Measurements from ENCODE around the gene MRPL34.
"Not testable (repeated sequence)": the region's sequence is repeated elsewhere in the genome, so short reads cannot be mapped to it uniquely, and the experiment has no call there.

MRPL34 gene

DNA sequence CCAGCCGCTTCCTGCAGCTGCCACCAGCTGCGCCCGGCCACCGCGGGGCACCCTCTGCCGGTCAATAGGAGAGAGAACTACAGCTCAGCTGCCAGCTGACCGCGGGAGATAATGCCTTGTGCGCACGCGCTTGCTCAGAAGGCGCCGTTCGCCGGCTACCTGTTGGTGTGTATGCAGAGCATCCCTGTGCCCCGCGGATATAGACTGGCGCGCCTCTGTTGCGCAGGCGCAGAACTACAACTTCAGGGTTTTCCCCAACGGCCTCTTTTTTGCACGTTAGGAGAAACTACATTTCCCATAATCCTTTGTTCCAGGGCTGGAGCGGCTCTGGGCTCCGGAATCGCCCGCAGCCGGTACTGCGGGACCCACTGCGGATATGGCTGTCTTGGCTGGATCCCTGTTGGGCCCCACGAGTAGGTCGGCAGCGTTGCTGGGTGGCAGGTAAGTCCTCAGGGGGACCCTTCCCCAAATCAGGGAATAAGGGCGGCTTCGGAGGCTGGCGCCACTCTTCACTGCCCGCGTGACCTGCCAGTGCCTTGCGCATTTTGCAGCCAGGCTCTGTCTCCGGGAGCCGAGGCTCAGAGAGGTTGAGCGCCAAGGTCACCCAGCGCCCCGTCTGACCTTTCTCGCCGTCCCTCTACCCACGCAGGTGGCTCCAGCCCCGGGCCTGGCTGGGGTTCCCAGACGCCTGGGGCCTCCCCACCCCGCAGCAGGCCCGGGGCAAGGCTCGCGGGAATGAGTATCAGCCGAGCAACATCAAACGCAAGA is at the start of gene MRPL34:
MRPL34 (plus strand) TSS at position 356 of the 768 bp plus-strand sequence; CDS start at position 377, 21 bp downstream.
- peak; percentile 95 to 96 for DNase-seq (ENCODE audit: low read depth in 2 of 2)

DNA sequence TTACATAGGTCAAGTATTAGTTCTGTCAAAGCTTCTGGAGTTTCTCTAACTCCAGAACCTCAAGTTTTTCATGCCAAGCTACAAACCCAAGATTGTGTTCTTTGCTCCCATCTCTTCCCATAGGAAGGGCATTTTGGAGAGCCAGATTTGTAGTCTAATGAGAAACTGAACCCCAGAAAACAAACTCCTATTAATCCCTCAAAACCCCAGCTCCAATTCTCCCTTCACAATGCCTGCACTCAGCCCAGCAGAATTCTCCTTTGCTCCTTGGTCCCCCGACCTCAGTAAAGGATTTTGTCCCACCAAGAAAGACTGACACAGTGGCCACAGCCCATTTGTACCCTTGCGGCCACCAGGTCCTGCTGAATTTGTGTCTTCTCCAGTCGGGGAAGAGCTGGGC is 49.5 kb upstream of the MRPL34 start:
- DNase-seq (ENCODE audit: low read depth in 2 of 2) = no peak

DNA sequence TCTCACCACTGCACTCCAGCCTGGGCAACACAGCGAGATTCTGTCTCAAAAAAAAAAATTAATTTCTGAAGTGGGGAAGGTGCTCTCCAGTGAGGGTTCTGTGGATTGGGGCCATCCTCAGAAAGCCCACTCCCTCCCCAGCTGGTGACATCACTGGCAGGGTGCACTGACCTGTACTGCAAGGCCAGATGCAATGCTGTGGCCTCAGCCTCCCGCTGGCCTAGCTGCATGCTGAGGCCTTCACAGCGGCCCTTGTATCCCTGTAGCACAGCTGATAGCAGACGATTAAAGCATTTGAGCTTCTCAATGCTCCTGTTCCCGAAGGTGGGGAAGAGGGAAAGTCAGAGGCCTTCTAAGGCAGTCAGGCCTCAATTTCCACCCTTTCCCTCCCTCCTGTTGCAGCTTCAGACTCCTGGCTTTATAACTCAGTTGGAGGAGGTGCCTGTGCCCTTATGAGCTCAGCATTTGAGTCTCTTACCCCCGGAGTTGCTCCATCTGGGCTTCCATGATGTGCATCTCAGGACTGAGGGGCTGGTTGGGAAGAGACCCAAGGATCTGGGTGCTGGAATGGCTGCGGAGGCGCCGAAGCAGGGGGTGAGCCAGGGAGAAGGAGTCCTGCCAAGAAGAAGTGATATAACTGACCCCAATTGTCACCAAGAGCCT is 46.4 kb upstream of the MRPL34 start:
- DNase-seq (ENCODE audit: low read depth in 2 of 2) = no peak

DNA sequence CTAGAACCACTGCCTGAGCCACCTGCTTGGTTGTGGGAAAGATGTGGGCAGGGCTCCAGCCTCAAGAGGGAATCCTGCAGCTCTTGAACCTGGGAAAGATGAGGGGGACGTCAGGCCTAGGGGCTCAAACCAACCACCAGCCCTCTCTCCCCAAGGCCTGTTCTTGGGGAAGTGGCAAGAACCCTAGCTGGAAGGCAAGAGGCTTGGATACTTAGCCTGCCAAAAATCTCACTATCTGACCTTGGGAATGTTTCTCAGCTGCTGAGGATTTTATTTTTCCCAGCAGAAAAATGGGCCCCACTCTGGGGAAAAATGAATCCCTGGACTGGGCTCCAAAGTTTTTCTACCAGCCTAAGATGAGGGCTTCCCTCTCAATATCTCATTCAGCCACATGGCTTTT is 45.7 kb upstream of the MRPL34 start:
- DNase-seq (ENCODE audit: low read depth in 2 of 2) = no peak

DNA sequence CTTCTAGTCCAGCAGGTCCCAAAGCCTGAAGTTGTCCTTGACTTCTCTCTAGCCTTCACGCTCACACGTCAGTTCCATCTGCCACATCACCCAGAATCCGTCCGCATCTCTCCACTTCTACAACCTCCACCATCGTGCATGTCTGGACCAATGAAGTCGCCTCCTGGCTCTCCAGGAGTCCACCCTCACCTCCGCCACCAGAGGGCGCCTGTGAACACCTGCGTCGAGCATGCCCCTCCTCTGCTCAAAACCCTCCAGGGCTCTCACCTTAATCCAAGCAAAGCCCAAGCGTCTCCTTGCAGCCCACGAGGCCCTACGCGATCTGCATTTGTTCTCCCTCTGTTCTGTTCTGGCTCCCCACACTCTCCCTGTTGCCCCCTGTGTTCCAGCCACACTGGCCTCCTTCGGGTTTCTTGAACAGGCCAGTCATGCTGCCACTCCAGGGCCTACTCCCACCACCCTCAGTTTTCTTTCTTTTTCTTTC is 44.8 kb upstream of the MRPL34 start:
- peak; percentile 78 to 79 for DNase-seq (ENCODE audit: low read depth in 2 of 2)

DNA sequence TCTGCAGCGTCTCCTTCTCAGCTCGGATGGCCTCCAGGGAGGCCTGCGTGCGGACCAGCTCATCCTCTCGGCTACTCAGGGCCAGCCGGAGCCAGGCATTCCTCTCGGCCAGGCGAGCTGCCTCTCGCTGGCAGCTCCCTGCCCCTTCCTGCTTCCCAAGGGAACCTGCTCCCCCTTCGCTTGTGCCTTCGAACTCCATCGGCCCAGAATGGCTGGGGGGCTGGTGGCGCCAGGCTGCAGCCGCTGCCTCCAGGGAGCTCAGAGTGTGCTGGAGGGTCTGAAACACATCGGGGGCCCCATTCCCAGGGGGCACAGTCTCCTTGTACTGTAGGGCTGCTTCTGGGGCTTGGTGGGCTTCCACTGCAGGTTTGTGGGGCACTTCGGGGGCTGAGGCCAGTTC is 43.1 kb upstream of the MRPL34 start:
- no peak for DNase-seq (ENCODE audit: low read depth in 2 of 2)

DNA sequence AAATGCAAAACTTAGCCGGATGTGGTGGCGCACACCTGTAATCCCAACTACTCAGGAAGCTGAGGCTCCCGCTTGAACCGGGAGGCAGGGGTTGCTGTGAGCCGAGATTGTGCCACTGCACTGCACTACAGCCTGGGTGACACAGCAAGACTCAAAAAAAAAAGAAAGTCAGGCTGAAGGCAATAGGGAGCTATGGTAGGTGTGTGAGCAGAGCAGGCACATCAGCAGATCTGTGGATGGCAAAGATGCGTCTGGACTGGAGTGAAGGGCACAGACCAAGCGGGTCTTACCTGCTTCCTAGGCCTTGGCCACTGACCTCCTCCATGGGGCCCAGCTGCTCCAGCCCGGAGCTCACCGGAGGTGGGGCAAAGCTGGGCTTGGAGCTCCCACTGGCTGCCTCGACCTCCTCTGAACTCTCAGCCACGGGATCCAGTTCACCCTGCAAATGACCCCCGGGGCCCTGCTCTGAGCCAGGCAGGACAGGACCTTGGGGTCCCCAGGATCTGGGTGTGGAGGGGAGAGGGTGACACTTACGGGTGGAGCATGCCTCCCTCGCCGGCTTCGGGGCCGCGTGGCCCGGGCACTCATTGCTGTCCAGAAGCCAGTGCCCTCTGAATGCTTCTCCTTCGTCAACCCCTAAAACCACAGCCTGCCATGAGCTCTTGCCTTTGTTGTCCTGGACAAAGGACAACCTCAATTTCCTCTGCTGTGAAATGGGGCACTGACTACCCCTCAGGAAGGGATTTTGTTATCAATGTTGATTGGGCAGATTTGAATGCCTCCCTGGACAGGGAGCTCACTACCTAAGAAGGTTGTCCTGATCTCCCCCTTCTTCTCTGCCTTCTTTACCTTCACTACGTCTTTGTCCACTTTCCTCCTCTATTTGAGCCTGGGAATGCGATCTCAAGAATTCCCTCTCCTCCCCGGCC is 41.7 kb upstream of the MRPL34 start:
- no peak for DNase-seq (ENCODE audit: low read depth in 2 of 2)

DNA sequence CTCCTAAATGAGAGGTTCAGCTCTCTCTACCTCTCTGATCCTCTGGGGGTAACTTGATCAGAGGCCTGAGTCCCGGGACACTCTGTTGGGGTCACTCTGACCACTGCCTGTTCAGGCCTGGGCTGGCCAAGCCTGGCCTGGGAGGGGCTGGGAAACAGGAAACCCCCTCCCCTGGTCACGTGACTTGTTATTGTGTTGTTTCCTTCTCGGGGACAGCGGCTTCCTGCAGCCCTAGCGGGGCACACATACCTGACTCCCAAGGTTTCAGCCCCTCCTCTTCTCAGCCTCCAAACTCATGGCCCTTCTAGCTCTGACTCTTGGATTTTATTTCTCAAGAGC is 41.1 kb upstream of the MRPL34 start, which contains the start of gene USHBP1:
USHBP1 (minus strand) TSS at position 105 of the 339 bp plus-strand sequence. CDS start 446 bp downstream, outside the sequence.
- DNase-seq (ENCODE audit: low read depth in 2 of 2) = no peak

DNA sequence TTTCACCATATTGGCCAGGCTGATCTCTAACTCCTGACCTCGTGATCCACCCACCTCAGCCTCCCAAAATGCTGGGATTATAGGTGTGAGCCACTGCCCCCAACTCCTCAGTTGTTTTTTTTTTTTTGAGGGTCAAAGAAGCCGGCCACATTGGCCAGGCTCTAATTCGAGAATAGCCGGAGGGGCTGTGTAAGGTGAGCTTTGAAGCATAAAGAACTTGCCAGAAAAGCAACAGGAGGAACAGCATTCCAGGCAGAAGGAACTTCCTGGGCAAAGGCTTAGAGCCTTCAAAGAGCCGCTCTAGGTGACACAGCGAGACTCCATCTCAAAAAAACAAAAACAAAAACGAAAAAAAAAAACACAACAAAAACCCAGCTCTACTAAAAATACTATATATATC is 39.6 kb upstream of the MRPL34 start:
- DNase-seq (ENCODE audit: low read depth in 2 of 2) = no peak

DNA sequence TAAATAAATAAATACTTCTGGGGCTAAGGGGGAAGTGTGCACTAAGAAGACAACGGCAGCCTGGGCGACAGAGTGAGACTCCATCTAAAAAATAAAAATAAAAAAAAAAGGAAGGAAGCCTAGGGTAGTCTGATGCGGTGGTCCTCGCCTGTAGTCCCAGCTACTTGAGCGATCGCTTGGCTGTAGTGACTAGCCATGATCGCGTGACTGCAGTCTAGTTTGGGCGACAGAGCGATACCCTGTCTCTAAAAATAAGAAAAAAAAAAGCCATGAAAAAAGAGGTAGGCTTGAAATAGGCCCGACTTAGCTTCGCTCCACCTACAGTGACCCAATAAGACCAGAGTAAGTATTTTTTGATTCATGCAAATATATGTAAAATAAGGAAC is 39.1 kb upstream of the MRPL34 start:
- no peak for DNase-seq (ENCODE audit: low read depth in 2 of 2)

DNA sequence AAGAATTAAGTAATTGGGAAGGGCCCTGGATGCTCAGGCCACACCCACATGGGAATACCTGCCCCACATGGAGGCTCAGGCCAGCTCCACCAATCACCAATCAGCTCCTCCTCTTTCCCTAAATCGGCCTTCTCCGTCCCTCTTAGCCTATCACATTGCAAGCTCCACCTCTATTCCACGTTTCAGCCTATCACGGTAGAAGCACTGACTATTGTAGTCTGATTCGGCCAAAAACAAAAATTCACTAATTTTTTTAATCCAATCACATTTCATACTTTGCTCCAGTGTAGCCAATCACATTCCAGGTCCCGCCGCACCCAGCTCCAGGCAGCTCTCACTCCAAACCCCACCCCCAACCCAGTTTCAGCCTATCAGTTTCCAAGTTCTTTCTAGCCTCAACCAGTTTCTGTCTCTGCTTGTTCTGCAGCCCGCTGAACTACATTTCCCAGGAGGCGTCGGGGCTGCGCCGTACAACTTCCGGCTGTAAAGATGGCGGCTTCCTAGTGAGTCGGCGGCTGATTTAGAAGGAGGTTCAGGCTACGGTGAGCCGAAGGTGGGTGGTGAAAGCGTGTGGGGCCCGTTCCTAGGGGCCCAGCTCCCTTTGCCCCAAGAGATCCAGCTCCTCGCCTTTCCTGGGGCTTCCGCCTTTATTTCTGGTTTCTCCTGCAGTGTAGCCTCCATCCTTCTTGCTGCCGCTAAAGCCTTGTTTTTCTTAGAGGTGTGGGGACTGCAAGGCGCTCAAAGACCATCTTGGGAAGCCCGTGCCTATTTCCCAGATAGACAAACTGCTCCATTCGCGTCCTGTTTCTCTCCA is 38.5 kb upstream of the MRPL34 start, which contains the start of gene BABAM1:
BABAM1 (plus strand) TSS at position 469 of the 814 bp plus-strand sequence. CDS start 1,364 bp downstream, outside the sequence.
- peak; percentile 91 to 93 for DNase-seq (ENCODE audit: low read depth in 2 of 2)

DNA sequence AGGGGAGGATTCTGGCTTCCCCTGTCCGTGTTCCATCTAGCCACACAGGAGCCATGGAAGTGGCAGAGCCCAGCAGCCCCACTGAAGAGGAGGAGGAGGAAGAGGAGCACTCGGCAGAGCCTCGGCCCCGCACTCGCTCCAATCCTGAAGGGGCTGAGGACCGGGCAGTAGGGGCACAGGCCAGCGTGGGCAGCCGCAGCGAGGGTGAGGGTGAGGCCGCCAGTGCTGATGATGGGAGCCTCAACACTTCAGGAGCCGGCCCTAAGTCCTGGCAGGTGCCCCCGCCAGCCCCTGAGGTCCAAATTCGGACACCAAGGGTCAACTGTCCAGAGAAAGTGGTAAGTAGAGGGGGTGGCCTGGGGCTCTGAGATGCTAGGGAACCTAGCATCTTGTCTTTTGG is 36.9 kb upstream of the MRPL34 start:
- no peak for DNase-seq (ENCODE audit: low read depth in 2 of 2)

DNA sequence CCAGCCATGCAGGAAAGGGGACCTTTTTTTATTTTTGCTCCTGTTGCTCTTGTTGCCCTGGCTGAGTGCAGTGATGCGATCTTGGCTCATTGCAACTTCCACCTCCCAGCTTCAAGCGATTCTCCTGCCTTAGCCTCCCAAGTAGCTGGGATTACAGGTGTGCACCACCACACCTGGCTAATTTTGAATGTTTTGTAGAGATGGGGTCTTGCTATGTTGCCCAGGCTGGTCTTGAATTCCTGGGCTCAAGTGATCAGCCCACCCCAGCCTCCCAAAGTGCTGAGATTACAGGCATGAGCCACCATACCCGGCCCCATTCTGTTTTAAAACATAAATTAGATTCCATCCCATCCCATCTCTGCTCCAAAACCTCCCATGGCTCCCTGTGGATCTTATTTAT is 30.8 kb upstream of the MRPL34 start:
- not testable (repeated sequence) for DNase-seq (ENCODE audit: low read depth in 2 of 2)

DNA sequence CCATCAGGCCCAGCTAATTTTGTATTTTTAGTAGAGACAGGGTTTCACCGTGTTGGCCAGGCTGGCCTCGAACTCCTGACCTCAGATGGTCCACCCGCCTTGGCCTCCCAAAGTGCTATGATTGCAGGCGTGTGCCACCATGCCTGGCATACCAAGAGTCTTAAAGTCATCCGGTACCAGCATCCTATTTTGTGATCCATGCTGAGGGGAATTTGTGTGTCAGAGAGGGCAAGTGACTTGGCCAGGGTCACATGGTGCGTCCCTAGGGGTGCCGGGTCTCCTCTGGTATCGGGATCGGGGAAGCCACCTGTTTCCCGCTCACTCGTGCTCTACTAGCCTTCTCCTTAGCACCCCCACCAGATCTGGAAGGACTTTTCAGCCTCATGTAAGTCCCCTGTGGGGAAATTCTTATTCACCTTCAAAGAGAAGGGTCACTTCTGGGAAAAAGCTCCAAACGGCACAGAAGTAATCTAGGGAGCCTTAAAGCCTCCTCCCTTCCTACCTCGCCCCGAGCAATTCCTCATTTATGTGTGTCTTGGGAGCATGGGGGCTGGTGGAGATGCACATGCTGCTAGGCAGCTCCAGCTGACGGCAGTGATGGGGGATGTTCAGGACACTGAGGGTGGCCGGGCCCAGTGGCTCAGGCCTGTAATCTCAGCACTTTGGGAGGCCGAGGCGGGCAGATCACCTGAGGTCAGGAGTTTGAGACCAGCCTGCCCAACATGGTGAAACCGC is 30.1 kb upstream of the MRPL34 start:
- DNase-seq (ENCODE audit: low read depth in 2 of 2) = no peak

DNA sequence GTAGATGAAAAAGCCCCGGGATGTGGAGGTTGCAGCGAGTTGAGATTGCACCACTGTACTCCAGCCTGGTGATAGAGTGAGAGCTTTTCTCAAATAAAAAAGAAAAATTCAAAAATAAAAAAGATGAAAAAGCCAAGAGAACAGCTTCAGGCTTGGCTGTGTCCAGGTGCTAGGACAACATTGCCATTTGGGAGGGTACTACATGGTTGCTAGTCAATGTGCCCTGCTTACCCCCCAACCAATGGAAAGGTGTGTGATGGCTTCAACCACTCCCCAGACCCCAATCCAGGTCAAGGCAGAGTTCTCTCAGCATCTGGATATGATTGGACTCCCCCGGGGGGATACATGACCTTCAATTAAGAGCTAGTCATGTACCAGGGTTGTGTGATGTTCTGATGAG is 26.2 kb upstream of the MRPL34 start:
- no peak for DNase-seq (ENCODE audit: low read depth in 2 of 2)

DNA sequence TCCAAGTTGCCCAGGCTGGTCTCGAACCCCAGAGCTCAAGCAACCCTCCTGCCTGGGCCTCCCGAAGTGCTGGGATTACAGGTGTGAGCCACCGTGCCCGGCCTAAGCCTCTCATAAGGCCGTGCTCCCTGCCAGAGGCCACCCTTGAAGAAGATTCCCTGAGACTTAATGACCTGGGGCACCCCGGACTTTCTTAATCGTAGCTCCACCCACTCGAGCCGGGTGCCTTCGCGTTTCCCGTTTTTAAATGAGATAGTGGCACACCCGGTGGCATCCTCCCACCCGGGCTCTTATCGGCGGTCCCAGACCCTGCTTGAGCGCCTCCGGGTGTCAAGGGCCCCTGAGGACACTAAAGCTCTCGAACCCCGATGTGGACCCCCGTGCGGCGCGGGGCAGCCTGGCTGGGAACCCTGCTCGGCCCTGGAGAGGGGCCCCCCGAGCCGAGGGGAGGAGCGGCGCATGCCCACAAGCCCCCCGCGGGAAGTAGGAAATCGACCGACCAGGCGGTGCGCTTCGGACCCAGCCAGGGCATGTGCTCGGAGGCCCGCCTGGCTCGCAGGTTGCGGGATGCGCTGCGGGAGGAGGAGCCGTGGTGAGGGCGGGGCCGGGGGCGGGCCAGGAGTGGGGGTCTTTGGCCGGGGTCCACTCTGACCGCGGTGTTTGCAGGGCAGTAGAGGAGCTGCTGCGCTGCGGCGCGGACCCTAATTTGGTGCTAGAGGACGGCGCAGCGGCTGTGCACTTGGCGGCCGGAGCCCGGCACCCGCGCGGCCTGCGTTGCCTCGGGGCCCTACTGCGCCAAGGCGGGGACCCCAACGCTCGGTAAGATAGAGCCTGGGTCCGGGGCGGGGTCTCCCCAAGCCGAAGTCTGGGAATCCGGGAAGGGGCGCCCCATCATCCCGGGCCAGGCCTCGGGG is 24.0 kb upstream of the MRPL34 start, which contains the start of gene ANKLE1:
ANKLE1 (plus strand) TSS at position 511 of the 914 bp plus-strand sequence; CDS start at position 531, 20 bp downstream.
- peak; percentile 31 to 58 for DNase-seq (ENCODE audit: low read depth in 2 of 2)

DNA sequence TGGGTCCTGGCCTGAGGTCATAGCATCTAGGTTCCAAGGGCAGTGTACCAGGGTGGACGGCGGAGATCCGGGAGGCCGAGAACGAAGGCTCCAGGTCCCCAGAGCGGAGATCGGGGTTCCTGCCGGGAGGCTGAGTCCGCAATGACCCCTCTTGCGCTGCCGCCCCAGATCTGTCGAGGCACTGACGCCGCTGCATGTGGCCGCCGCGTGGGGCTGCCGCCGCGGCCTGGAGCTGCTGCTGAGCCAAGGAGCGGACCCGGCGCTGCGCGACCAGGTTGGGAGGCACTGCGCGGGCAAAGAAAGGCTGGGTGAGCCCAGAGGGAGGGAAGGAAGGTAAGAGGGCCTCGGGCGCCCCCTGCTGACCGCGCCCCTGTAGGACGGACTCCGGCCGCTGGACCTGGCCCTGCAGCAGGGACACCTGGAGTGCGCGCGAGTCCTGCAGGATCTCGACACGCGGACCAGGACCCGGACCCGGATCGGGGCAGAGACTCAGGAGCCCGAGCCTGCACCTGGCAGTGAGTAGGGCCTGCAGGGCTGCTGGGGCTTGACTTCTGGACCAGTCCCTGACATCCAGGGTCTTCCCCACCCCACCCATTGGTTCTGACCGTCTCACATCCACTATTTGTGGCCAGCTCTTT is 23.1 kb upstream of the MRPL34 start:
- DNase-seq (ENCODE audit: low read depth in 2 of 2) = peak; percentile 68 to 70

DNA sequence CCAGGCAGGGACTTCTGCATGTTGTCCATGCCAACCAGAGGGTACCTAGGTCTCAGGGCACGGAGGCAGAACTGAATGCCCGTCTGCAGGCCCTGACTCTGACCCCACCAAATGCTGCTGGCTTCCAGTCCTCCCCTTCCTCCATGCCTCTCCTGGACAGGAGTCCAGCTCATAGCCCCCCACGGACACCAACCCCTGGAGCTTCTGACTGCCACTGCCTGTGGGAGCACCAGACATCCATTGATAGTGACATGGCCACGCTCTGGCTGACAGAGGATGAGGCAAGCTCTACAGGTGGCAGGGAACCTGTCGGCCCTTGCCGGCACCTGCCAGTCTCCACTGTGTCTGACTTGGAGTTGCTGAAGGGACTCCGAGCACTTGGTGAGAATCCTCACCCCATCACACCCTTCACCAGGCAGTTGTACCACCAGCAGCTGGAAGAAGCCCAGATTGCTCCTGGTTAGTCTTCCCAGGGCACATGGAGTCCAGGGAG is 22.1 kb upstream of the MRPL34 start:
- no peak for DNase-seq (ENCODE audit: low read depth in 2 of 2)

Measured in stimulated activated CD8-positive, alpha-beta memory T cell treated with anti-CD3 and anti-CD28 coated beads, Interleukin-15, amount 100 ng/mL, for 48 hours (primary cell).